DMS153 treated with DMSO at 0.1 percent for 48 hours (cell line): ENCODE results near the gene IRF2BPL.

ENCODE experiments used
- DNase-seq: peaks from one replicate; lab custom pipeline; 2025; ENCODE audit not compliant: unreplicated experiment; lab: John Stamatoyannopoulos, UW

IRF2BPL gene

GRCh38 chr14:77055306-77055705, 26.8 kb upstream of the IRF2BPL start:
- DNase-seq = no peak

- no peak for DNase-seq
Measured at GRCh38 chr14:77053046-77053841, 24.7 kb upstream of the IRF2BPL start.

GRCh38 chr14:77052281-77053044, 24.0 kb upstream of the IRF2BPL start:
- no peak for DNase-seq

- no peak for DNase-seq
Measured at GRCh38 chr14:77051116-77051515, 22.6 kb upstream of the IRF2BPL start.

GRCh38 chr14:77046721-77047120, 18.2 kb upstream of the IRF2BPL start:
- DNase-seq = no peak

- DNase-seq = no peak
Measured at GRCh38 chr14:77045238-77046162, 17.0 kb upstream of the IRF2BPL start.

- DNase-seq = no peak
Measured at GRCh38 chr14:77044783-77045237, 16.3 kb upstream of the IRF2BPL start.

GRCh38 chr14:77043984-77044485, 15.5 kb upstream of the IRF2BPL start:
- DNase-seq = no peak

GRCh38 chr14:77043177-77043983, 14.9 kb upstream of the IRF2BPL start:
- DNase-seq = no peak

GRCh38 chr14:77041881-77042545, 13.5 kb upstream of the IRF2BPL start:
- no peak for DNase-seq

GRCh38 chr14:77040741-77041653, 12.5 kb upstream of the IRF2BPL start:
- DNase-seq = peak; percentile 94

- DNase-seq = peak; percentile 99
Measured at GRCh38 chr14:77040059-77040740, 11.7 kb upstream of the IRF2BPL start.

- peak; percentile 60 for DNase-seq
Measured at GRCh38 chr14:77039285-77040058, 11.0 kb upstream of the IRF2BPL start.

GRCh38 chr14:77037938-77038568, 9.5 kb upstream of the IRF2BPL start:
- DNase-seq = no peak

- peak; percentile 67 for DNase-seq
Measured at GRCh38 chr14:77037215-77037937, 8.9 kb upstream of the IRF2BPL start.
